ENCODE results near the gene PDZRN4. TPM values are rescaled to one million over a fixed set of nuclear protein-coding genes. Genes with fewer than 3 reads are reported as not detected.

PDZRN4 gene
- total and polyA plus RNA-seq, 8 donors = 0.58 to 29.0 (median 2.2) TPM

DNA sequence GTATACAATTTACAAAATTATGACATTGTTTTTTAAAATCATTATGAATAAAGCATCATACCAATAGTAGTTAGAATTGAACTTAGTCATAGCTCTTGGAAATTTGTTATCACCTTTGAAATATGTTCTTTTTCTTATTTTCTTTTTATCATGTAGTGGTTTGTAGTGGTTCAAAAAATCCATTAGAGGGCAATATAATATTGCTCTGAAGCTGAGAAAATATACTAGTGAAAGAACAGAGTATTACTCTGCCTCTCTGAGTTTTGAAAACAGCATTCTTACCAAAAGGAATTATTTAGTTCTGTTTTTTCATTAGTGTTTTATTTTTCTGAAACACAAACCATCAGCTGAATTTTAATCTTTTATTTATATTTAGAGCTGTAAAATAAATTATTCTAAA, 76.2 kb downstream of the PDZRN4 start:
- Histone ChIP-seq H3K9me3 (no peaks in the 10 kb centered on the region), H3K27ac (no peak overlapping the region), H3K36me3 (no peaks in the 10 kb centered on the region), H3K4me1 (no peaks in the 10 kb centered on the region), H3K27me3 (no peaks in the 10 kb centered on the region), H3K4me3 (no peak overlapping the region)
- intact Hi-C loops (cut with DNase I; ENCODE audit: low total_unique reads) = no loop called here
- no peak for DNase-seq
- no peak for TF ChIP-seq EP300 (IDR thresholded peaks at IDR 0.05)
- TF ChIP-seq, protein P1, sequence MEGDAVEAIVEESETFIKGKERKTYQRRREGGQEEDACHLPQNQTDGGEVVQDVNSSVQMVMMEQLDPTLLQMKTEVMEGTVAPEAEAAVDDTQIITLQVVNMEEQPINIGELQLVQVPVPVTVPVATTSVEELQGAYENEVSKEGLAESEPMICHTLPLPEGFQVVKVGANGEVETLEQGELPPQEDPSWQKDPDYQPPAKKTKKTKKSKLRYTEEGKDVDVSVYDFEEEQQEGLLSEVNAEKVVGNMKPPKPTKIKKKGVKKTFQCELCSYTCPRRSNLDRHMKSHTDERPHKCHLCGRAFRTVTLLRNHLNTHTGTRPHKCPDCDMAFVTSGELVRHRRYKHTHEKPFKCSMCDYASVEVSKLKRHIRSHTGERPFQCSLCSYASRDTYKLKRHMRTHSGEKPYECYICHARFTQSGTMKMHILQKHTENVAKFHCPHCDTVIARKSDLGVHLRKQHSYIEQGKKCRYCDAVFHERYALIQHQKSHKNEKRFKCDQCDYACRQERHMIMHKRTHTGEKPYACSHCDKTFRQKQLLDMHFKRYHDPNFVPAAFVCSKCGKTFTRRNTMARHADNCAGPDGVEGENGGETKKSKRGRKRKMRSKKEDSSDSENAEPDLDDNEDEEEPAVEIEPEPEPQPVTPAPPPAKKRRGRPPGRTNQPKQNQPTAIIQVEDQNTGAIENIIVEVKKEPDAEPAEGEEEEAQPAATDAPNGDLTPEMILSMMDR (IDR thresholded peaks at IDR 0.05) = peak in 1 of 7 experiments; percentile 11
- TF ChIP-seq POLR2A (IDR thresholded peaks at IDR 0.05) = no peak
- TF ChIP-seq POLR2AphosphoS5 (IDR thresholded peaks at IDR 0.05) = no peak

DNA sequence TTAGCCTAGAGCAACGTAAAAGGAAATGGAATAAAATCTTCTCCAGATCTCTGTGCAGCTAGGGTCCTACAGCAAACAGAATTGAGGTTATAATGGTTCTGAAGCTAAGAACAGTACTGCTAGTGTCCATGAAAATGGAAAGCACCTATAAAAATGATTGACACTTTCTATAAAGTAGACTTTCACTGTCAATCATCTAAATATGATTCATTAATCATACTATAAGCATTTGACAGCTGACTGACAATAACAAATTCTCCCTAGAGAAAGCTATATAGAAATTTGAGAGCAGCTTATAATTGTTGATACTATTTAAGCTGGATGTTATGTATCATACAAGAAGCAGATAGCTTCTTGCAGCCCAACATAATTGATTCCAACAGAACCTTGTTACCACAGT, 80.9 kb downstream of the PDZRN4 start:
- no peak for DNase-seq
- no peaks in the 10 kb centered on the region for H3K27me3 ChIP-seq
- H3K4me1 ChIP-seq = no peaks in the 10 kb centered on the region
- no peak overlapping the region for H3K27ac ChIP-seq
- WGBS, 5 donors = 55 to 69% (median 62%) methylated on average over 1 of the region's 1 CpG
- H3K4me3 ChIP-seq = no peak overlapping the region
- H3K36me3 ChIP-seq = no peaks in the 10 kb centered on the region
- TF ChIP-seq, protein P1 (IDR thresholded peaks at IDR 0.05) = no peak
- intact Hi-C loops (cut with DNase I; ENCODE audit: low total_unique reads) = no loop called here
- H3K9me3 ChIP-seq = no peaks in the 10 kb centered on the region

DNA sequence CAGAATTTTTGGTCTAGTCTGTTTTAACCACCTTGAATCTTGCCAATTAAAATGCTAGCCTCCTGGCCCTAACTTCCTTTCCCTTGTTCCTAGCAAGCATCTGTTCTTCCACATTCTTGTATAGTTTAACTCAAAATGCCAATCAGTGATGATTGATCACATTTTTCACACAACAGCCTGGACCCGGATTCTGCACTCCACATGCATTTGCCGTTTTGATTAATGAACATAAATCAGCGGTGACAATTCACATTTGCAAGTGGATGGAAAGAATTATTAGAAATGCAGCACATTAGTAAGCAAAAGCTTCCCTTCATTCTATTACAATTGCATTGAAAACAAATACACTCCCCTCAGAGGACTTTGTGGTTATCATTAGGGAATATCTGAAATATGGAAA, 83.4 kb downstream of the PDZRN4 start:
- no peak for DNase-seq
- WGBS, 5 donors = 55 to 74% (median 71%) methylated on average over 3 of the region's 3 CpGs
- intact Hi-C loops (cut with DNase I; ENCODE audit: low total_unique reads) = no loop called here

DNA sequence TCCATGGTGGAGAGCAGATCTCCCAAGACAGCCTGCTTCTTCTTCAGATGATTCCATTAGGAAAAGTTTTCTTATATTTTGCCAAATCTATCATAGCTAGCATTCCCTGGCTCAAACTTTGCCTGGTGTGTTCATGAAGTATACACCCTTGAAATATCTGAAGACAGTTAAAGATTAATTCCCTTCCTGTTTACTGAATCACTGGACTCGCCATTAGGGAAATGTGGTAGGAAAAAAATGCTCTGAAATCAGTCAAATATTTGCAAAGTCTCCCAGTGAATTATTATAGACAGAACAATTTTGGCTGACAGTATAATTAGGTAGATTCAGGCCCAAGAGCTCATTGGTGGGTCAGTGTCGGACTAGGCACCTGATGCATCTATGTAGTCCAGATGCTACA, 86.5 kb downstream of the PDZRN4 start:
- H3K9me3 ChIP-seq = no peaks in the 10 kb centered on the region
- no peak for DNase-seq
- 21 to 51% (median 49%) methylated on average over 2 of the region's 2 CpGs for WGBS, 5 donors
- H3K4me1 ChIP-seq = peaks cover 0 to 17% (median 6%) of the 10 kb centered on the region in 4 donors
- intact Hi-C loops (cut with DNase I; ENCODE audit: low total_unique reads) = loop anchor here (5.0 kb wide), 1 partner anchor 748 kb away; no protein-coding TSS in a partner anchor
- no peaks in the 10 kb centered on the region for H3K27me3 ChIP-seq
- TF ChIP-seq POLR2A (IDR thresholded peaks at IDR 0.05) (no peak), POLR2AphosphoS5 (IDR thresholded peaks at IDR 0.05) (no peak), EP300 (IDR thresholded peaks at IDR 0.05) (no peak)
- no peaks in the 10 kb centered on the region for H3K36me3 ChIP-seq
- no peak overlapping the region for H3K27ac ChIP-seq
- no peak overlapping the region for H3K4me3 ChIP-seq

More for the DNA sequence above, 83.4 kb downstream of the PDZRN4 start:
- Histone ChIP-seq H3K27me3 (no peaks in the 10 kb centered on the region), H3K9me3 (no peaks in the 10 kb centered on the region), H3K36me3 (no peaks in the 10 kb centered on the region), H3K4me1 (peaks cover 0 to 4% (median 0%) of the 10 kb centered on the region in 4 donors), H3K27ac (no peak overlapping the region), H3K4me3 (no peak overlapping the region)
- TF ChIP-seq, protein P1 (IDR thresholded peaks at IDR 0.05) = no peak
- no peak for TF ChIP-seq EP300 (IDR thresholded peaks at IDR 0.05)
- no peak for TF ChIP-seq POLR2A (IDR thresholded peaks at IDR 0.05)
- no peak for TF ChIP-seq POLR2AphosphoS5 (IDR thresholded peaks at IDR 0.05)

DNA sequence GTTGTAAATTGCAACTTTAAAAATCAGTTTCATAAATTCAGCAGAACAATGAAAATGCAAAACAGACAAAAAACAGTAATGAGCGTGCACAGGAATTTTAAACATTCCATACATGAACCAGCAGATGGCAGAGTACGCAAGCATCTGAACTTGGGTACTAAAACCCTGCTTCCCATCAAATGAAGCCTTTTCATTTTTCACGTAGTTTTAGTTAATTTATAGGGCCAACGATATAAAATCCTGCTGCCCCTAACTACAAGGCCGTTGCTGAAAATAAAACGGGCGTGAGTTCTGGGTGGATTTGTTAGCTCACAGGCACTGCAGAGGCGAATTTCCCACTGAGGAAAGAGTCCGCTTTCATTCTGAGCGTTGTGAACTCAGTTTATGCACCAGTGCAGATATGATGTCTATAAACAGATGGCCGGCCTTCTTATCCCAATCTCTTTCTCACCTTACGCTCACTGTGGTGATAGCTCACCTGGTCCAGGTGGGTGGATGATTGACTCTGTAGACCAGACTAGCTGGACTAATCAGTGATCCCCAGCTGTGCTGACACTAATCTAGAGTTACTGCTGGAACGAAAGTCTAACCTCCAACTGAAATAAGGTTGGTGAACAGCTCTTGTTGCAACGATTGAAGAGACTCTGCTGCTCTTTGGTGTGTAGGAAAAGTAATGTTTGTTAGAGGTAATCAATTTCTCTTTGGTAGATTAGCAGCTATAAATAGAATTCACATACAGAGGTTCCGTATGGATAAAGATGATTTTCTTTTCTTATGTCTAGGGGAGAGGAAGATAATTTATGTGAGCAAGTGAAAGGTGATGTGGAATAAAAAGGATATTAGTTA, 89.2 kb downstream of the PDZRN4 start:
- Histone ChIP-seq H3K4me3 (no peak overlapping the region), H3K36me3 (no peaks in the 10 kb centered on the region), H3K27me3 (no peaks in the 10 kb centered on the region), H3K27ac (no peak overlapping the region), H3K9me3 (no peaks in the 10 kb centered on the region), H3K4me1 (peaks cover 0 to 17% (median 6%) of the 10 kb centered on the region in 4 donors)
- intact Hi-C loops (cut with DNase I; ENCODE audit: low total_unique reads) = loop anchor here (5.0 kb wide), 1 partner anchor 745 kb away; no protein-coding TSS in a partner anchor
- TF ChIP-seq, protein P1 (IDR thresholded peaks at IDR 0.05) = peak in 4 of 7 experiments; percentile 29 to 54 (median 46)
- TF ChIP-seq POLR2A (IDR thresholded peaks at IDR 0.05) = no peak
- peak in 1 of 2 donors; percentile 70 for DNase-seq
- 25 to 35% (median 32%) methylated on average over 15 of the region's 15 CpGs for WGBS, 5 donors

Measured in stomach (tissue), 9 donors.